ENCODE results near the gene INPP1. TPM values are rescaled to one million over a fixed set of nuclear protein-coding genes. Genes with fewer than 3 reads are reported as not detected.

The INPP1 gene
- total and polyA plus RNA-seq, 4 donors, result 15.3 to 58.3 (median 35.3) TPM

- no peaks in the 10 kb centered on the region for H3K9me3 ChIP-seq (ENCODE audit: control insufficient read depth, insufficient read depth, low read length)
- H3K4me1 ChIP-seq (ENCODE audit: control insufficient read depth, insufficient read depth, low read length), result peaks cover 6% of the 10 kb centered on the region
- H3K4me3 ChIP-seq (ENCODE audit: low read depth, low read length), result no peak overlapping the region
- peaks cover 3% of the 10 kb centered on the region for H3K27me3 ChIP-seq (ENCODE audit: control insufficient read depth, insufficient read depth, low read length)
- H3K36me3 ChIP-seq (ENCODE audit: control insufficient read depth, insufficient read depth, low read length), result no peaks in the 10 kb centered on the region
- H3K27ac ChIP-seq (ENCODE audit: low read depth, low read length), result no peak overlapping the region
- 35% methylated on average over 2 of the region's 3 CpGs for WGBS (ENCODE audit: insufficient coverage)
- no peak for DNase-seq (ENCODE audit: low read depth in 4 of 6, low spot score in 6 of 6)
These were observed 69.6 kb downstream of the INPP1 start for GRCh38 chr2:190412966-190413365.

- Histone ChIP-seq H3K4me3 (ENCODE audit: low read depth, low read length) (no peak overlapping the region), H3K27ac (ENCODE audit: low read depth, low read length) (no peak overlapping the region), H3K36me3 (ENCODE audit: control insufficient read depth, insufficient read depth, low read length) (no peaks in the 10 kb centered on the region), H3K4me1 (ENCODE audit: control insufficient read depth, insufficient read depth, low read length) (peaks cover 6% of the 10 kb centered on the region), H3K27me3 (ENCODE audit: control insufficient read depth, insufficient read depth, low read length) (peaks cover 3% of the 10 kb centered on the region), H3K9me3 (ENCODE audit: control insufficient read depth, insufficient read depth, low read length) (no peaks in the 10 kb centered on the region)
- WGBS (ENCODE audit: insufficient coverage), result 63% methylated on average over 3 of the region's 4 CpGs
- DNase-seq (ENCODE audit: low read depth in 4 of 6, low spot score in 6 of 6), result no peak
These were observed 70.0 kb downstream of the INPP1 start for GRCh38 chr2:190413421-190413820.

GRCh38 chr2:190415251-190415650 is 71.9 kb downstream of the INPP1 start:
- Histone ChIP-seq H3K4me3 (ENCODE audit: low read depth, low read length) (no peak overlapping the region), H3K36me3 (ENCODE audit: control insufficient read depth, insufficient read depth, low read length) (no peaks in the 10 kb centered on the region), H3K4me1 (ENCODE audit: control insufficient read depth, insufficient read depth, low read length) (peaks cover 6% of the 10 kb centered on the region), H3K9me3 (ENCODE audit: control insufficient read depth, insufficient read depth, low read length) (no peaks in the 10 kb centered on the region), H3K27me3 (ENCODE audit: control insufficient read depth, insufficient read depth, low read length) (no peaks in the 10 kb centered on the region), H3K27ac (ENCODE audit: low read depth, low read length) (no peak overlapping the region)
- no peak for DNase-seq (ENCODE audit: low read depth in 4 of 6, low spot score in 6 of 6)
- 100% methylated on average over 2 of the region's 4 CpGs for WGBS (ENCODE audit: insufficient coverage)

GRCh38 chr2:190415794-190416775 is 72.7 kb downstream of the INPP1 start:
- peak in 2 of 6 donors; percentile 11 to 54 for DNase-seq (ENCODE audit: low read depth in 4 of 6, low spot score in 6 of 6)
- no CpG with 5 or more reads among the region's 2 CpGs for WGBS (ENCODE audit: insufficient coverage)
- H3K4me3 ChIP-seq (ENCODE audit: low read depth, low read length), result no peak overlapping the region
- no peak overlapping the region for H3K27ac ChIP-seq (ENCODE audit: low read depth, low read length)
- H3K4me1 ChIP-seq (ENCODE audit: control insufficient read depth, insufficient read depth, low read length), result peaks cover 6% of the 10 kb centered on the region
- no peaks in the 10 kb centered on the region for H3K36me3 ChIP-seq (ENCODE audit: control insufficient read depth, insufficient read depth, low read length)
- H3K27me3 ChIP-seq (ENCODE audit: control insufficient read depth, insufficient read depth, low read length), result no peaks in the 10 kb centered on the region
- H3K9me3 ChIP-seq (ENCODE audit: control insufficient read depth, insufficient read depth, low read length), result no peaks in the 10 kb centered on the region

GRCh38 chr2:190417045-190417842 is 73.9 kb downstream of the INPP1 start:
- H3K4me3 ChIP-seq (ENCODE audit: low read depth, low read length), result no peak overlapping the region
- H3K4me1 ChIP-seq (ENCODE audit: control insufficient read depth, insufficient read depth, low read length), result peaks cover 6% of the 10 kb centered on the region
- no peaks in the 10 kb centered on the region for H3K9me3 ChIP-seq (ENCODE audit: control insufficient read depth, insufficient read depth, low read length)
- H3K27ac ChIP-seq (ENCODE audit: low read depth, low read length), result no peak overlapping the region
- no peaks in the 10 kb centered on the region for H3K36me3 ChIP-seq (ENCODE audit: control insufficient read depth, insufficient read depth, low read length)
- 78% methylated on average over 5 of the region's 9 CpGs for WGBS (ENCODE audit: insufficient coverage)
- no peak for DNase-seq (ENCODE audit: low read depth in 4 of 6, low spot score in 6 of 6)
- H3K27me3 ChIP-seq (ENCODE audit: control insufficient read depth, insufficient read depth, low read length), result no peaks in the 10 kb centered on the region

GRCh38 chr2:190418727-190419126 is 75.3 kb downstream of the INPP1 start:
- no peaks in the 10 kb centered on the region for H3K36me3 ChIP-seq (ENCODE audit: control insufficient read depth, insufficient read depth, low read length)
- peaks cover 2% of the 10 kb centered on the region for H3K4me1 ChIP-seq (ENCODE audit: control insufficient read depth, insufficient read depth, low read length)
- H3K9me3 ChIP-seq (ENCODE audit: control insufficient read depth, insufficient read depth, low read length), result no peaks in the 10 kb centered on the region
- H3K27ac ChIP-seq (ENCODE audit: low read depth, low read length), result no peak overlapping the region
- WGBS (ENCODE audit: insufficient coverage), result 75% methylated on average over 1 of the region's 1 CpG
- DNase-seq (ENCODE audit: low read depth in 4 of 6, low spot score in 6 of 6), result no peak
- H3K27me3 ChIP-seq (ENCODE audit: control insufficient read depth, insufficient read depth, low read length), result no peaks in the 10 kb centered on the region
- H3K4me3 ChIP-seq (ENCODE audit: low read depth, low read length), result no peak overlapping the region

- no peak overlapping the region for H3K27ac ChIP-seq (ENCODE audit: low read depth, low read length)
- H3K9me3 ChIP-seq (ENCODE audit: control insufficient read depth, insufficient read depth, low read length), result no peaks in the 10 kb centered on the region
- H3K4me1 ChIP-seq (ENCODE audit: control insufficient read depth, insufficient read depth, low read length), result no peaks in the 10 kb centered on the region
- no peaks in the 10 kb centered on the region for H3K36me3 ChIP-seq (ENCODE audit: control insufficient read depth, insufficient read depth, low read length)
- H3K27me3 ChIP-seq (ENCODE audit: control insufficient read depth, insufficient read depth, low read length), result no peaks in the 10 kb centered on the region
- no peak overlapping the region for H3K4me3 ChIP-seq (ENCODE audit: low read depth, low read length)
- DNase-seq (ENCODE audit: low read depth in 4 of 6, low spot score in 6 of 6), result no peak
- no CpG with 5 or more reads among the region's 1 CpG for WGBS (ENCODE audit: insufficient coverage)
These were observed 77.4 kb downstream of the INPP1 start for GRCh38 chr2:190420801-190421200.

Other genes starting within 250 kb of the INPP1 start
- gene HIBCH, start 23.8 kb upstream of the INPP1 start, total RNA-seq, result 10 to 100 TPM; 39.5 to 42.1 TPM
- 10 to 100 TPM; 55.5 to 56.0 TPM for gene HIBCH, start 23.8 kb upstream of the INPP1 start, polyA plus RNA-seq (ENCODE audit: insufficient read length in 2 of 2)
- gene MFSD6, start 64.8 kb downstream of the INPP1 start, total RNA-seq, result 10 to 100 TPM; 15.0 to 52.0 TPM
- gene MFSD6, start 64.8 kb downstream of the INPP1 start, polyA plus RNA-seq (ENCODE audit: insufficient read length in 2 of 2), result 10 to 100 TPM; 40.1 to 44.5 TPM
- 1 to 10 TPM; 5.7 to 6.9 TPM for gene NEMP2, start 191.1 kb downstream of the INPP1 start, total RNA-seq
- 1 to 10 TPM; 5.7 to 5.9 TPM for gene NEMP2, start 191.1 kb downstream of the INPP1 start, polyA plus RNA-seq (ENCODE audit: insufficient read length in 2 of 2)

Measured in spinal cord (tissue), 10 donors.